ENCODE measurements around the gene KDM4B. TPM values are rescaled to one million over a fixed set of nuclear protein-coding genes. Genes with fewer than 3 reads are reported as not detected.

The KDM4B gene
- total RNA-seq, 2 donors from 2014 or later: 27.8 to 38.5 TPM

DNA sequence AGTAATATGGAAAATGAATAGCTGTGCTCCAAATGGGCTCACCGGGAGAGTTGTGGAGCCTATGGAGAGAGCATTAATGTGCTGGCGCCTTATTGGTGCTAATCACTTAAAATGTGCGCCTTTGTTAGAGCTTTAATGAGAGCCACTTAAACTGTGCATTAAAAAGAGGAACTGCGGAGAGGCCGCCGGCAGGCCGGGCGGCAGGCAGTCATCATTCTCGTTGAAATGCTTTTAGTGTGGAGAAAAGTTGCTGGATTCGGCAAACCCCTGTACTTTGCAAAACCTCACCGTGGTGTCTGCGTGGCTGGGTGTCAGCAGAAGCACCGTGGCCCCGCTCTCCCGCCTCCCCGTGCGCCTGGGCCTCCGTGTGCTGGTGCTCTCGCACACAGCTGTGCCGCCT lies 105.5 kb downstream of the KDM4B start:
- no peaks in the 10 kb centered on the region for H3K27me3 Mint-ChIP-seq (ENCODE audit: insufficient read depth)
- no peak overlapping the region for H3K9ac ChIP-seq (ENCODE audit: extremely low read depth, low read length, poor library complexity, severe bottlenecking)
- no peaks in the 10 kb centered on the region for H3K4me1 ChIP-seq (ENCODE audit: control insufficient read depth, insufficient read depth, low read length)
- H3K27ac ChIP-seq (ENCODE audit: low read depth, low read length): no peak overlapping the region
- no peak for DNase-seq
- no peak overlapping the region for H3K4me3 ChIP-seq (ENCODE audit: low read length)
- no peaks in the 10 kb centered on the region for H3K27me3 ChIP-seq (ENCODE audit: control insufficient read depth, insufficient read depth, low read length, poor library complexity, severe bottlenecking)
- H3K36me3 ChIP-seq (ENCODE audit: control insufficient read depth, insufficient read depth, low read length): peaks cover 23% of the 10 kb centered on the region
- peak overlapping the region; percentile 52 for H3K27ac Mint-ChIP-seq
- no peak for TF ChIP-seq CTCF (conservative IDR thresholded peaks at IDR 0.05)
- 81 to 84% methylated on average over 20 of the region's 20 CpGs for WGBS, 2 experiments (ENCODE audit: insufficient coverage in 1 of 2, insufficient read length in 1 of 2)
- H3K36me3 Mint-ChIP-seq (ENCODE audit: low read depth): peaks cover 17% of the 10 kb centered on the region
- no peaks in the 10 kb centered on the region for H3K9me3 ChIP-seq (ENCODE audit: control insufficient read depth, low read length)
- H3K4me1 Mint-ChIP-seq: peaks cover 3% of the 10 kb centered on the region
- no peak overlapping the region for H3K4me3 Mint-ChIP-seq
- no peaks in the 10 kb centered on the region for H3K9me3 Mint-ChIP-seq

DNA sequence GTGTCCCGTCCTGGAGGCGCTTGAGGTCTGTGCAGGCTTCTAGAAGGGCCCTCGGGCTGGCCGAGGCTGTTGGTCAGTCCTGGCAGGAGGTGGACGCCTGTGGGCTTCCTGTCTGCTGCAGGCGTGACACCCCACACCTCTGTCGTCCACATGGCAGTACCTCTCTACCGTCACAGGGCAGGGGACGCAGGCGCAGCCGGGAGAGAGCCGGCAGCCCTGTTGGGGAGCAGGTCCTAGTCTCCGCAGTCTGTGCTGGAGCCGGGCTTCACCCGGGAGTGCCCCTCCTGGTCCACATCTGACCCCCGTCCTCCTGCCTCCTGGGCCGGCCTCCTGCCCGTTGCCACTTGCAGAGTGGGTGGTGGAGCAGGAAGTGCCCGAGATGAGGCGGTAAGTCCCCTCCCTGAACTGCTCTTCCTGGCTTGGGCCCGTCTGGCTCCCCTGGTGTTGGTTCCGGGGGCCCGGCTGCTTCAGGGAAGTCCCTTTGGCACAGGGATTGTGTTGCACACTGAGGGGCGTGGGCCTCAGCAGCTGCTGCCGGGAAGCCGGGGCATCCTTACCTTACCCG lies 106.0 kb downstream of the KDM4B start:
- Mint-ChIP-seq H3K4me3 (no peak overlapping the region), H3K9me3 (no peaks in the 10 kb centered on the region), H3K27ac (peak overlapping the region; percentile 52), H3K4me1 (peaks cover 3% of the 10 kb centered on the region), H3K27me3 (ENCODE audit: insufficient read depth) (no peaks in the 10 kb centered on the region), H3K36me3 (ENCODE audit: low read depth) (peaks cover 17% of the 10 kb centered on the region)
- Histone ChIP-seq H3K9me3 (ENCODE audit: control insufficient read depth, low read length) (no peaks in the 10 kb centered on the region), H3K36me3 (ENCODE audit: control insufficient read depth, insufficient read depth, low read length) (peaks cover 28% of the 10 kb centered on the region), H3K4me1 (ENCODE audit: control insufficient read depth, insufficient read depth, low read length) (no peaks in the 10 kb centered on the region), H3K27me3 (ENCODE audit: control insufficient read depth, insufficient read depth, low read length, poor library complexity, severe bottlenecking) (no peaks in the 10 kb centered on the region), H3K9ac (ENCODE audit: extremely low read depth, low read length, poor library complexity, severe bottlenecking) (no peak overlapping the region), H3K4me3 (ENCODE audit: low read length) (no peak overlapping the region), H3K27ac (ENCODE audit: low read depth, low read length) (no peak overlapping the region)
- 90 to 93% methylated on average over 22 to 27 of the region's 27 CpGs for WGBS, 2 experiments (ENCODE audit: insufficient coverage in 1 of 2, insufficient read length in 1 of 2)
- no peak for DNase-seq
- TF ChIP-seq CTCF (conservative IDR thresholded peaks at IDR 0.05): no peak

- TF ChIP-seq CTCF (conservative IDR thresholded peaks at IDR 0.05): no peak
- no peaks in the 10 kb centered on the region for H3K4me1 ChIP-seq (ENCODE audit: control insufficient read depth, insufficient read depth, low read length)
These were observed 106.7 kb downstream of the KDM4B start for GRCh38 chr19:5075597-5075996.

More at GRCh38 chr19:5075597-5075996, 106.7 kb downstream of the KDM4B start:
- Mint-ChIP-seq H3K4me1 (peaks cover 3% of the 10 kb centered on the region), H3K36me3 (ENCODE audit: low read depth) (peaks cover 24% of the 10 kb centered on the region), H3K27ac (no peak overlapping the region), H3K4me3 (no peak overlapping the region), H3K9me3 (no peaks in the 10 kb centered on the region), H3K27me3 (ENCODE audit: insufficient read depth) (no peaks in the 10 kb centered on the region)
- Histone ChIP-seq H3K4me3 (ENCODE audit: low read length) (no peak overlapping the region), H3K27me3 (ENCODE audit: control insufficient read depth, insufficient read depth, low read length, poor library complexity, severe bottlenecking) (no peaks in the 10 kb centered on the region), H3K27ac (ENCODE audit: low read depth, low read length) (no peak overlapping the region), H3K9me3 (ENCODE audit: control insufficient read depth, low read length) (no peaks in the 10 kb centered on the region), H3K36me3 (ENCODE audit: control insufficient read depth, insufficient read depth, low read length) (peaks cover 34% of the 10 kb centered on the region), H3K9ac (ENCODE audit: extremely low read depth, low read length, poor library complexity, severe bottlenecking) (no peak overlapping the region)
- WGBS, 2 experiments (ENCODE audit: insufficient coverage in 1 of 2, insufficient read length in 1 of 2): 92 to 97% methylated on average over 5 to 13 of the region's 13 CpGs
- DNase-seq: no peak
